H9 (cell line): ENCODE measurements around the gene VASP. TPM values are rescaled to one million over a fixed set of nuclear protein-coding genes. Genes with fewer than 3 reads are reported as not detected.

Experiments used
- DNase-seq: peaks from one replicate; pipeline ENCODE4 v3.0.0-alpha.2; 2017
- H2AFZ ChIP-seq: one replicate; pipeline ENCODE4 v1.6.1; 2013; ENCODE audit warnings: mild to moderate bottlenecking, low read length, control low read depth, moderate library complexity
- H2AK5ac ChIP-seq: 2 replicates; pipeline ENCODE4 v1.6.1; 2013; ENCODE audit warnings: low read length, control low read depth, mixed read lengths; ENCODE audit not compliant: insufficient read length
- H2BK120ac ChIP-seq: one replicate; pipeline ENCODE4 v1.6.1; 2013; ENCODE audit warnings: low read depth, mild to moderate bottlenecking, low read length, control low read depth, inconsistent platforms; ENCODE audit not compliant: poor library complexity, severe bottlenecking
- H2BK12ac ChIP-seq: 2 replicates; pipeline ENCODE4 v1.6.1; 2013; ENCODE audit warnings: low read length, control low read depth, mixed read lengths, low read depth; ENCODE audit not compliant: insufficient read length
- H2BK15ac ChIP-seq: 2 replicates; pipeline ENCODE4 v1.6.1; 2013; ENCODE audit warnings: low read depth, low read length, control low read depth
- H2BK20ac ChIP-seq: one replicate; pipeline ENCODE4 v1.6.1; 2013; ENCODE audit warnings: low read depth, mild to moderate bottlenecking, low read length, control low read depth, inconsistent platforms; ENCODE audit not compliant: poor library complexity, severe bottlenecking
- H2BK5ac ChIP-seq: 2 replicates; pipeline ENCODE4 v1.6.1; 2013; ENCODE audit warnings: low read length, control low read depth, mixed read lengths; ENCODE audit not compliant: insufficient read length
- H3K14ac ChIP-seq: 2 replicates; pipeline ENCODE4 v1.6.1; 2013; ENCODE audit warnings: low read length, control low read depth; ENCODE audit not compliant: insufficient read depth
- H3K18ac ChIP-seq: 2 replicates; pipeline ENCODE4 v1.6.1; 2013; ENCODE audit warnings: low read depth, mild to moderate bottlenecking, mixed read lengths, low read length, control low read depth; ENCODE audit not compliant: insufficient read length
- H3K23ac ChIP-seq: 2 replicates; pipeline ENCODE4 v1.6.1; 2013; ENCODE audit warnings: low read length, control low read depth, mixed read lengths, low read depth; ENCODE audit not compliant: insufficient read length
- H3K23me2 ChIP-seq: 2 replicates; pipeline ENCODE4 v1.6.1; 2013; ENCODE audit warnings: low read depth, mild to moderate bottlenecking, mixed read lengths, low read length, control low read depth; ENCODE audit not compliant: insufficient read length, poor library complexity, severe bottlenecking
- H3K27ac ChIP-seq: 2 replicates; pipeline ENCODE4 v1.5.1; 2013; ENCODE audit warnings: low read length, control low read depth, mixed read lengths, low read depth; ENCODE audit not compliant: insufficient read length
- H3K27me3 ChIP-seq: 2 replicates; pipeline ENCODE4 v1.6.1; 2013; ENCODE audit warnings: low read length, control low read depth, inconsistent platforms; ENCODE audit not compliant: insufficient read depth
- H3K4ac ChIP-seq: 2 replicates; pipeline ENCODE4 v1.6.1; 2013; ENCODE audit warnings: low read depth, mild to moderate bottlenecking, control low read depth, inconsistent platforms, low read length, moderate library complexity
- H3K4me1 ChIP-seq: 2 replicates; pipeline ENCODE4 v1.6.1; 2013; ENCODE audit warnings: low read length, control low read depth, inconsistent platforms; ENCODE audit not compliant: insufficient read depth
- H3K4me2 ChIP-seq: 2 replicates; pipeline ENCODE4 v1.6.1; 2013; ENCODE audit warnings: low read length, control low read depth, mixed read lengths; ENCODE audit not compliant: insufficient read length, insufficient read depth
- H3K56ac ChIP-seq: 2 replicates; pipeline ENCODE4 v1.6.1; 2013; ENCODE audit warnings: low read depth, mild to moderate bottlenecking, mixed read lengths, low read length, control low read depth; ENCODE audit not compliant: insufficient read length
- H3K79me1 ChIP-seq: 2 replicates; pipeline ENCODE4 v1.6.1; 2013; ENCODE audit warnings: low read depth, mild to moderate bottlenecking, moderate library complexity, low read length, control low read depth, inconsistent platforms; ENCODE audit not compliant: insufficient read depth, poor library complexity, severe bottlenecking
- H3K79me2 ChIP-seq: 2 replicates; pipeline ENCODE4 v1.6.1; 2013; ENCODE audit warnings: low read length, control low read depth, inconsistent platforms; ENCODE audit not compliant: insufficient read depth
- H3K9ac ChIP-seq: 2 replicates; pipeline ENCODE4 v1.6.1; 2013; ENCODE audit warnings: low read length, control low read depth, mixed read lengths; ENCODE audit not compliant: insufficient read length; ENCODE audit errors: extremely low read depth
- H3K9me3 ChIP-seq: one replicate; pipeline ENCODE4 v1.6.1; 2013; ENCODE audit warnings: low read depth, low read length, inconsistent platforms; ENCODE audit not compliant: control insufficient read depth
- H3T11ph ChIP-seq: one replicate; pipeline ENCODE4 v1.6.1; 2013; ENCODE audit warnings: mild to moderate bottlenecking, low read length, control low read depth, inconsistent platforms
- H4K20me1 ChIP-seq: one replicate; pipeline ENCODE4 v1.6.1; 2013; ENCODE audit not compliant: control insufficient read depth, insufficient read length, insufficient read depth
- H4K5ac ChIP-seq: 2 replicates; pipeline ENCODE4 v1.6.1; 2013; ENCODE audit warnings: low read depth, mild to moderate bottlenecking, mixed read lengths, low read length, control low read depth; ENCODE audit not compliant: insufficient read length
- H4K8ac ChIP-seq: replicated peaks from 2 replicates; pipeline ENCODE4 v1.6.1; 2013; ENCODE audit warnings: low read length, control low read depth, mixed read lengths, low read depth; ENCODE audit not compliant: insufficient read length
- H4K91ac ChIP-seq: 2 replicates; pipeline ENCODE4 v1.6.1; 2013; ENCODE audit warnings: low read depth, mild to moderate bottlenecking, moderate library complexity, mixed read lengths, low read length, control low read depth; ENCODE audit not compliant: insufficient read length
- H3K27ac Mint-ChIP-seq, 3 experiments: 2 replicates in 2 of 3; 3 replicates in 1 of 3; pipeline ENCODE4 v1.8.0; 2020 to 2021; ENCODE audit warnings: mixed read lengths in 3 of 3, mild to moderate bottlenecking in 1 of 3, moderate library complexity in 1 of 3
- H3K27me3 Mint-ChIP-seq: 2 replicates; pipeline ENCODE4 v1.8.0; 2021; ENCODE audit warnings: low read depth, mild to moderate bottlenecking, moderate library complexity, mixed read lengths
- H3K36me3 Mint-ChIP-seq, 3 experiments: 2 replicates in 2 of 3; 3 replicates in 1 of 3; pipeline ENCODE4 v1.8.0; 2020 to 2021; ENCODE audit warnings: low read depth in 3 of 3, mixed read lengths in 3 of 3; ENCODE audit not compliant: insufficient read depth in 1 of 3
- H3K4me1 Mint-ChIP-seq, 2 experiments: 2 replicates each; pipeline ENCODE4 v1.8.0; 2020; ENCODE audit warnings: mixed read lengths in 2 of 2
- H3K4me3 Mint-ChIP-seq, 2 experiments: 2 replicates in 1 of 2; 3 replicates in 1 of 2; pipeline ENCODE4 v1.8.0; 2020 to 2021; ENCODE audit warnings: mild to moderate bottlenecking in 2 of 2, mixed read lengths in 2 of 2, moderate library complexity in 1 of 2
- H3K9me3 Mint-ChIP-seq, 2 experiments: 2 replicates in 1 of 2; 3 replicates in 1 of 2; pipeline ENCODE4 v1.8.0; 2020; ENCODE audit warnings: mild to moderate bottlenecking in 2 of 2, mixed read lengths in 2 of 2, moderate library complexity in 1 of 2
- CTCF ChIP-seq: fragments of 200-600 bp; sonication (generic); conservative IDR thresholded peaks from 3 replicates; pipeline ENCODE4 v1.8.0; 2021; ENCODE audit warnings: antibody characterized with exemption, mild to moderate bottlenecking
- WGBS: extraction: QIAGEN DNeasy Blood & Tissue Kit; methylation state at CpG from one replicate; pipeline ENCODE4 v1.1.7; 2013; ENCODE audit warnings: missing lambda C conversion rate, low lambda C conversion rate, mixed read lengths; ENCODE audit not compliant: insufficient read length; ENCODE audit errors: extremely low coverage; 5-methylcytosine and 5-hydroxymethylcytosine counted together
- total RNA-seq: library from RNA; stranded (reverse); gene quantifications from 2 replicates; pipeline ENCODE4 v1.2.1, GENCODE V29; 2021

Gene VASP
- total RNA-seq, 1 experiment from 2014 or later, result 157 TPM

- no peaks in the 10 kb centered on the region for H3K36me3 Mint-ChIP-seq
- Histone ChIP-seq H3K27ac (peak overlapping the region; percentile 57), H4K8ac (no peak overlapping the region), H2AFZ (no peak overlapping the region), H2AK5ac (no peak overlapping the region), H4K5ac (no peak overlapping the region), H2BK5ac (peak overlapping the region; percentile 61), H3K9ac (peak overlapping the region; percentile 89), H3K56ac (peak overlapping the region; percentile 8), H2BK120ac (no peak overlapping the region), H4K91ac (no peak overlapping the region), H3K23me2 (peaks cover 4% of the 10 kb centered on the region), H3K79me1 (no peaks in the 10 kb centered on the region), H3K18ac (peak overlapping the region; percentile 90), H3K14ac (peak overlapping the region; percentile 90; the same call in 1 of the 2 replicates), H4K20me1 (no peaks in the 10 kb centered on the region), H3K4me1 (no peaks in the 10 kb centered on the region), H3K4me2 (peak overlapping the region; percentile 50), H2BK12ac (no peak overlapping the region), H3K9me3 (no peaks in the 10 kb centered on the region), H3K23ac (no peak overlapping the region), H2BK15ac (no peak overlapping the region), H3K79me2 (no peaks in the 10 kb centered on the region), H3K4ac (no peak overlapping the region), H3K27me3 (no peaks in the 10 kb centered on the region), H3T11ph (no peak overlapping the region), H2BK20ac (no peak overlapping the region)
- WGBS, result no CpG with 5 or more reads among the region's 39 CpGs
- peaks cover 7% of the 10 kb centered on the region for H3K27me3 Mint-ChIP-seq
- peak overlapping the region; percentile 99 to 100 (median 99) for H3K27ac Mint-ChIP-seq
- peaks cover 17 to 25% of the 10 kb centered on the region in 2 experiments for H3K4me1 Mint-ChIP-seq
- peak; percentile 91 for DNase-seq
- H3K9me3 Mint-ChIP-seq, result no peaks in the 10 kb centered on the region
- peak; percentile 94 for TF ChIP-seq CTCF
- H3K4me3 Mint-ChIP-seq, result peak overlapping the region; percentile 74 to 80
Measured at GRCh38 chr19:45478454-45479238, 28.6 kb upstream of the VASP start.
